Left lobe of liver (tissue), 2 donors: ENCODE results near the gene TMEM234. TPM values are rescaled to one million over a fixed set of nuclear protein-coding genes. Genes with fewer than 3 reads are reported as not detected.
A peak's percentile ranks its signal among the peaks of the same experiment; 100 is the strongest.
"Not testable (repeated sequence)": the region's sequence is repeated elsewhere in the genome, so short reads cannot be mapped to it uniquely, and the experiment has no call there.

Experiments
- ATAC-seq: fragments of 200-7000 bp; cut with Tn5 transposase; one replicate; pipeline ENCODE4 v1.9.1; 2020; ENCODE audit warnings: mild to moderate bottlenecking, moderate library complexity
- DNase-seq: peaks from one replicate; pipeline ENCODE4 v3.0.0-alpha.2; 2020; ENCODE audit warnings: low spot score
- total RNA-seq: library from RNA; stranded (reverse); gene quantifications from one replicate; pipeline ENCODE4 v1.2.1, GENCODE V29; 2021
- donor health status: DM: no; HTN: no; CAD: no; lungs with moderate emphysema.
- donor health status: DM: no; HTN: yes; CAD: no.

Gene TMEM234
- 4.8 TPM for total RNA-seq

- DNase-seq (peak; percentile 91), ATAC-seq (peak; percentile 96)
These were observed at the start of gene TMEM234, which contains the start of gene EIF3I for GRCh38 chr1:32221980-32222755. TMEM234 (minus strand) TSS chr1:32222353; CDS start chr1:32222322, 31 bp downstream. EIF3I (plus strand) TSS chr1:32222407; CDS start chr1:32222442, 35 bp downstream.

- no peak for DNase-seq
These were observed 47.6 kb upstream of the TMEM234 start for GRCh38 chr1:32269744-32270143.

GRCh38 chr1:32266921-32267591 is 44.9 kb upstream of the TMEM234 start:
- ATAC-seq (no peak), DNase-seq (no peak)

More at GRCh38 chr1:32269744-32270143, 47.6 kb upstream of the TMEM234 start:
- no peak for ATAC-seq

- DNase-seq (no peak), ATAC-seq (no peak)
These were observed 43.7 kb upstream of the TMEM234 start for GRCh38 chr1:32265846-32266245.

- no peak for DNase-seq
- no peak for ATAC-seq
These were observed 41.6 kb upstream of the TMEM234 start for GRCh38 chr1:32263744-32264143.

- not testable (repeated sequence) for ATAC-seq, DNase-seq
These were observed 41.1 kb upstream of the TMEM234 start for GRCh38 chr1:32263236-32263593.

- ATAC-seq (no peak), DNase-seq (no peak)
These were observed 35.0 kb upstream of the TMEM234 start for GRCh38 chr1:32257227-32257508.

GRCh38 chr1:32256473-32257226 is 34.5 kb upstream of the TMEM234 start:
- no peak for DNase-seq
- no peak for ATAC-seq

- ATAC-seq (peak; percentile 61), DNase-seq (no peak)
These were observed 33.2 kb upstream of the TMEM234 start for GRCh38 chr1:32255072-32256071.

- ATAC-seq, result no peak
- no peak for DNase-seq
These were observed 29.0 kb upstream of the TMEM234 start, which contains the start of gene LCK for GRCh38 chr1:32250893-32251716. LCK (plus strand) TSS chr1:32251265; CDS start chr1:32274330, 23,065 bp downstream.

GRCh38 chr1:32249831-32250525 is 27.8 kb upstream of the TMEM234 start:
- DNase-seq, result peak; percentile 69
- ATAC-seq, result peak; percentile 60

GRCh38 chr1:32247983-32248889 is 26.1 kb upstream of the TMEM234 start:
- DNase-seq (peak; percentile 75), ATAC-seq (peak; percentile 79)

GRCh38 chr1:32247452-32247851 is 25.3 kb upstream of the TMEM234 start:
- ATAC-seq (no peak), DNase-seq (no peak)

- peak; percentile 45 for ATAC-seq
- no peak for DNase-seq
These were observed 24.7 kb upstream of the TMEM234 start, which contains the start of gene FAM167B for GRCh38 chr1:32246888-32247273. FAM167B (plus strand) TSS chr1:32247222; CDS start chr1:32247422, 200 bp downstream.

GRCh38 chr1:32242341-32242851 is 20.2 kb upstream of the TMEM234 start:
- ATAC-seq (no peak), DNase-seq (no peak)

GRCh38 chr1:32241001-32241763 is 19.0 kb upstream of the TMEM234 start:
- DNase-seq (no peak), ATAC-seq (peak; percentile 54)
